SIG-M5 treated with dmso at 0.1 percent for 504 hours (cell line): ENCODE data around the gene TVP23C.
"Not testable (repeated sequence)": the region's sequence is repeated elsewhere in the genome, so short reads cannot be mapped to it uniquely, and the experiment has no call there.

Experiments used
- DNase-seq: peaks from one replicate; lab custom pipeline; 2025; ENCODE audit not compliant: unreplicated experiment; lab: John Stamatoyannopoulos, UW

TVP23C gene

GRCh38 chr17:15526292-15527218, 36.7 kb downstream of the TVP23C start:
- DNase-seq = peak; percentile 42

DNA sequence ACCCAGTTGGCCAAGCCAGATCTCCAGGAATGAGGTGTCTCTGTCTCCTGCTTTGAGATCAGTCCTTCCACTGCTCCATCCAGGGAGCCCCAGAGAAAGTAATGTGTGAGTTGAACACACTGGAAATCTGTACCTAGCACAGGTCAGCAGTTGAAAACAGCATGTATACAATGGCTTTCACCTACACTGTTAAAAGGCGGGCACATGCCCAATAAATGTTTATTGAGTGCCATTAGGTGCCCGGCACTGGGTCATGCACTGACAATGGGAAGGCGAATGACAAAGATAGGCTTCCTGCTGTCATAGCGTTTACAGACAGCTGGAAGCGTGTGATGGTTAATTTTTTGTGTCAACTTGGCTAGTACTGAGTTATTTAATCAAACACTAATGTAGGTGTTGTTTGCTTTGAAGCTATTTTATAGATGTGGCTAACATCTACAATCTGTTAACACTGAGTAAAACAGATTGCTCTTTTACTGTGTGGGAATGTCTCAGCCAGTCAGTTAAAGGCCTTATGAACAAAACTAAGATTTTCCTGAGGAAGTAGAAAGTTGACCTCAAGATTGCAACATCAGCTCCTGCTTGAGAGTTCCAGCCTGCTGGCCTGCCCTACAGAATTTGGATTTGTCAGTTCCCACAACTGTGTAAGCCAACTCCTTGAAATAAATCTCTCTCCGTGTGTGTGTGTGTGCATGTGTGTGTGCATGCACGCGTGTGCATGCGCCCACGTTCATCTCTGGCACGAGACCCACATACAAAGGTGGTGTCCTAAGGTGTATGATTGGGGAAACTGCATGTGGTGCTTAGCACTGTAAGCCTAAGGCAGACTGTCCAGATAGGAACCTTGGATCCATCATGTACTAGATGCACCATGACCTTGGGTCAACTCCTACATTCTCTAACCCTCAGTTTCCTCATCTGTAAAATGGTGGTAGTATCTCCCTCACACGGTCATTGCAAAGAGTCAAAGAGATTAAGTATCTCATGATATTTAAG, 38.0 kb downstream of the TVP23C start:
- DNase-seq = not testable (repeated sequence)

DNA sequence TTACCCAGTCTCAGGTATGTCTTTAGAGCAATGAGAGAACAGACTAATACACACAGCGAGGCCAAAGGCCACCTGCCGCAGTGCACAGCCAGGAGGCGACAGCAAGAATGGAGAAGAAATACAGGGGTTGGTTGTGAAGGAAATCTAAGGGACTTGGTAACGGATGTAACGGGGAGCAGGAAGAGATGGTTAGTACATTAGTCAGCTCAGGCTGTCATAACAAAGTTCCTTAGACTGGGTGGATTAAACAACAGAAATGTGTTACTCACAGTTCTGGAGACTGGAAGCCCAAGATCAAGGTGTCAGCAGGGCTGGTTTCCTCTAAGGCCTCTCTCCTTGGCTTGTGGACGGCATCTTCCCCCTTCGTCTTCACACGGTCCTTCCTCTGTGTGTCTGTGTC, 47.1 kb downstream of the TVP23C start:
- no peak for DNase-seq

- no peak for DNase-seq
Observed at GRCh38 chr17:15514469-15514868, 48.8 kb downstream of the TVP23C start.

- DNase-seq = no peak
Observed at GRCh38 chr17:15513856-15514459, 49.3 kb downstream of the TVP23C start.

DNA sequence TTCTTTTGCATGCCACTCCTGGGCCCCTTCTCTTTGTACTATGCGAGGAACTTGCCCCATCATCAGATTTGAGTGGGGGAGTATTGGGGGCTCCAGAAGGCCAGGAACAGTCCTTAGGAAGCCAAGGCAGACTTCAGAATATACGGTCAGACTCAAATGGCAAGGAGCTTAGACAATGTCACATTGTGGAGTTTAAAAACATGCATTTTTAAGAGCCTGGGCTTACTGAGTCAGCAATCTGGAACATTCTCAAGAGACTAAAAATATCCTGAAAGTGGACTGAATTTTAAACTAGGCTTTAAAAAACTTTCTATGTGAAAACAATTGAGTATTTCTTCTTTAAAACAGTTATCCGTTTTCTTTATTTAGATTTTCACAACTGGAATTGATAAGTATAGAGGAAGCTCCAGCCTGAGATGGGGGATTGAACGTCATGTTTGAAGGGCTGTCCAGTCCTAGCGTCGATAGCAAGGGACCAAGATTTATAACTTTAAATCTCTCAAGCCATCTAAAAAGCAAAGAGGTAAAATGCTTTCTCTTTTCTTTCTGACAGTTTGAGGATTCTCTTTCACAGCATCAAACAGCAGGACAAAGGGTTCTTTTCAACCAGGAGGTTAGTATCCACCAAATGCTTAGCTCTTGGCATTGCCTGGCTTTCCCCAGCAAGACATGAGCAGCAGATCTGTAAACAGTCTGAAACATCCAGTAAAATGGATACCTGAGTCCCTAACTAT, 50.1 kb downstream of the TVP23C start:
- DNase-seq = no peak

DNA sequence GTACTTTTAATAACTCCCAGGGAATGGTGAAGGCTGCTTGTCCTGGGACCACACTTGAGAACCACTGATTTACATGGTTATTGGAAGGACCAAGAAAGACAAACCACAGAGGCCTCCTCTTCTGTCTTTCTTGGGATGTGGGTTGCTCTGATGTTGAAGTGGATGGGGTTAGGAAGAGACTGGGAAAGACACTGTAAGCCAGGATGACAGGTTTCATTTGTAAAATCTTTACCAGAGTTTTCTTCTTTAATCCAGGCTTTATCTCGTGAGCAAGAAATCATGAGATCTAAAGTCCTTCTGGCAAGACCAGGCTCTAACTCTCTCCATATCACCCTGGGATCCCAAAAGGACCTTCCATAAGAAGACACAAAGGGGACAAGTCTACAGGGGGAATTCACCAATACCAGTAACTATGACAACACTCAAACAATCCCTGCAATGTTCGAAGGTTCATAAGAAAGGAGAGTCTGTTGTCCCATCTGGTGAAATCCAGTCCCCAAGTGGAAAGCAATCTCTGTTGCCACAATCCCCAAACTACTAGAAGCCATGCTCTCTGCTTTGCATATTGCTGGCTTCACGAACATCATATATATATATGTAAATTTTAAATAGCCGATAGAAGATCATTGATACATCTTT, 51.1 kb downstream of the TVP23C start:
- no peak for DNase-seq

DNA sequence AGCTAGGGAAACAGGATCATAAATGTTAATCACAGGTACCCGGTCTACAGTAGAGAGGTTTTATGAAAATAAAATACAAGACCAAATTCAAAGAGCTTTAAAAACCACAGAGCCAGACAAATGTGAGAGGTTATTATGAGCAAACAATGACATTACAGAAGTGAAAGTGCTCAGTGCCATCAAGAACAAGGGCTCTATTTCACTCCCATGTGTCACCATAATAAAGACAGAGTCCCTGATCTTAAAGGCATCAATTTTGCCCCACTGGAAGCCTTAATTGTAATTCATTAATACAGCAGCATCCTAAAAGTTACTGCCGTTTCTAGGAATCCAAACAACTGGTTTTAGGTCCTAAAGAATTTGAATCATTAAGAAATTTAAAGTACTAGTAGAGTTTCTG, 52.1 kb downstream of the TVP23C start:
- DNase-seq = peak; percentile 64

GRCh38 chr17:15510361-15510760, 52.9 kb downstream of the TVP23C start:
- DNase-seq = no peak

DNA sequence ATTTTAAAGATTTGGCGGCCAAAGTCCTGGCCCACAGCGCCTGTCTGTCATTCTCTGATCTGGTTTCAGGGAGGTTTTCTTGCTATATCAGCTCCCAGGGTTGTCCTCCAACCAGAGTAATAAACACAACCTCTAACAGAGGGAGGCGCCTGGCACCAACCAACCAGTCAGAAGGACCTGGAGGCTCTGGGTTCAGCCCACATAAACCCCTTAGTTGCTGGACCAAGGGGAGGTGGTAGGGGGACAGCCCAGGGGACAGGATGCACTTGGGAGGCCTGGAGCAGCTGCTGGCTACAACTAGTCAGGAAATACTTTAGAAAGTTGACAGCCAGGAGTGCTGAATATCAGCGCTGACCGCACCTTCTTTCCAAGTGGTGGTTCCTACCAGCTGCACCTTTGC, 54.2 kb downstream of the TVP23C start:
- DNase-seq = no peak

GRCh38 chr17:15508466-15508865, 54.8 kb downstream of the TVP23C start:
- DNase-seq = no peak

- DNase-seq = no peak
Observed at GRCh38 chr17:15507896-15508295, 55.4 kb downstream of the TVP23C start.

DNA sequence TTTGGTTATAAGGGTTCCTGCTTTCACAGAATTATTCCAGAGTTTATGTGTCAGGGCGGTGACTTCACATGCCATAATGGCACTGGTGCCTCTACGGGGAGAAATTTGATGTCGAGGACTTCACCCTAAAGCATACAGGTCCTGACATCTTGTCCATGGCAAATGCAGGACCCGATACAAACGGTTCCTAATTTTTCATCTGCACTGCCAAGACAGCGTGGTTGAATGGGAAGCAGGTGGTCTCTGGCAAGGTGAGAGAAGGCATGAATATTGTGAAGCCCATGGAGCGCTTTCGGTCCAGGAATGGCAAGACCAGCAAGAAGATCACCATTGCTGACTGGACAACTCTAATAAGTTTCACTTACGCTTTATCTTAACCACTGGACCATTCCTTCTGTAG, 56.3 kb downstream of the TVP23C start:
- no peak for DNase-seq

- DNase-seq = not testable (repeated sequence)
Observed at GRCh38 chr17:15505708-15506107, 57.6 kb downstream of the TVP23C start.

GRCh38 chr17:15503731-15504130, 59.6 kb downstream of the TVP23C start:
- no peak for DNase-seq

- peak; percentile 26 for DNase-seq
Observed at GRCh38 chr17:15502369-15503112, 60.7 kb downstream of the TVP23C start.

GRCh38 chr17:15501793-15502192, 61.5 kb downstream of the TVP23C start:
- DNase-seq = no peak

DNA sequence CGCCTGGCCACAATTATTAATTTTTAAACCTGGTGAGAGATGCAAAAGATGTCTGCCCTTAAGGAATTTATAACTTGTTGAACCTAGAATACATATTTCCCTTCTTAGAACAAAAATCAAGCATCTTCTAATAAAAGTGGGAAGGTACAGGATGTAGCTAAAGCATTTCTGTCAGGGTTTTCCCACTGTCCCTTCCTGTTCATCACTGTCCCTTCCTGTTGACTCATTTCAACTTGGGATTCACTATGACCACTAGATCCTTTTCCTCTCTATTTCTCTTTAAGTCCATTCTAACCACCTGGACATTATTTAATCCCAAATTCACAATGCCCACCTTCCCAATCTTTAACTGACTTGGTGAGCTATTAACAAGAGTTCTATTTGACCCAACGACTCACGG, 62.0 kb downstream of the TVP23C start:
- DNase-seq = no peak

DNA sequence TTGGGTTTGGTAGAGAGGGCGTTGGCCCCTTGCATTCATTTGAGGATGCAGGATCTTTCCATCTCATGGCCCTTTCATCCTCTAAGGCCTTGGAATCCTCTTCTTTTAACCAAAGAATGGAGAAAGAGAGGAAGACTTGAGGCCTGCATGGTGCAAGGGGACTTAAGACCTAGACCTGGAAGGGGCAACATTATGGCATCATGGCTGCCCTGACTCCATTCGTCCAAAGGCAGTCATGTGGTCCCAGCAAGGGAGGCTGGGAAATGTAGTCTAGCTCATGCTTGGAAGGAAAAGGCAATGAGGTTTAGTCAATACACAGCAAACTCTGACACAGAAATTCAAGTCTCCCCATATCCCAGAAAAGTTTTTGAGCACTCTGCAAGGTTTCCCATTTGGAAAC, 65.2 kb downstream of the TVP23C start:
- DNase-seq = no peak
